HCT116 (cell line): ENCODE results near the gene CPEB3. TPM values are rescaled to one million over a fixed set of nuclear protein-coding genes. Genes with fewer than 3 reads are reported as not detected.

ENCODE experiments used
- ATAC-seq: fragments of 200-7000 bp; cut with Tn5 transposase; 2 replicates; pipeline ENCODE4 v1.9.1; 2020; ENCODE audit warnings: mild to moderate bottlenecking, moderate library complexity
- BruUV-seq: library from RNA; stranded (reverse); fragments of 400-500 nt; replicated peaks from 2 replicates; lab custom pipeline; 2021; lab: Mats Ljungman, UMichigan
- CTCF ChIA-PET: fragments of 300-600 bp; sonication (Branson Sonifier 250); formaldehyde crosslinking; loops from one replicate; lab custom pipeline; 2021; ENCODE audit warnings: antibody characterized with exemption; lab: Charles Lee
- POLR2A ChIA-PET: fragments of 300-600, 350-600 bp; sonication (Branson Sonifier 250); formaldehyde crosslinking; loops from one replicate; lab custom pipeline; 2021; ENCODE audit warnings: antibody characterized with exemption; lab: Charles Lee
- RAD21 ChIA-PET, 2 experiments: fragments of 300-600 bp; sonication (Branson Sonifier 250); formaldehyde crosslinking; loops; one replicate each; lab custom pipeline; 2023; ENCODE audit warnings: low total read pairs in 2 of 2; ENCODE audit not compliant: uncharacterized antibody in 2 of 2, unreplicated experiment in 2 of 2, low non-redundant PET in 1 of 2; lab: Charles Lee
- DNase-seq: peaks from one replicate; pipeline ENCODE4 v3.0.0-alpha.2; 2010; ENCODE audit warnings: low read depth, low spot score
- H2AFZ ChIP-seq: fragments of 200-600 bp; shearing (Covaris generic), sonication (generic); 2 replicates; pipeline ENCODE4 v1.6.1; 2017; ENCODE audit warnings: low read depth, mixed run types, mixed read lengths, antibody characterized with exemption, low read length; ENCODE audit not compliant: poor library complexity, severe bottlenecking
- H3K27ac ChIP-seq: 2 replicates; pipeline ENCODE4 v1.5.1; 2012; ENCODE audit warnings: low read depth, low read length
- H3K27me3 ChIP-seq: fragments of 200-600 bp; sonication (generic); 2 replicates; pipeline ENCODE4 v1.6.1; 2016; ENCODE audit warnings: mixed run types, low read length, mixed read lengths; ENCODE audit not compliant: insufficient read depth
- H3K36me3 ChIP-seq, 2 experiments: fragments of 200-500 bp in 1 of 2; fragments of 200-600 bp in 1 of 2; sonication (Bioruptor generic) in 1 of 2; sonication (generic) in 1 of 2; 2 replicates each; pipeline versions ENCODE4 v1.5.1 to v1.6.1; 2014 to 2016; ENCODE audit warnings: low read length in 2 of 2, inconsistent platforms in 1 of 2, mixed read lengths in 1 of 2, mixed run types in 1 of 2; ENCODE audit not compliant: insufficient read depth in 2 of 2, control insufficient read depth in 1 of 2
- H3K4me1 ChIP-seq, 2 experiments: fragments of 200-600 bp in 1 of 2; sonication (generic) in 1 of 2; 2 replicates each; pipeline versions ENCODE4 v1.5.1 to v1.6.1; 2012 to 2017; ENCODE audit warnings: low read length in 2 of 2, inconsistent platforms in 1 of 2, mild to moderate bottlenecking in 1 of 2, mixed read lengths in 1 of 2, mixed run types in 1 of 2, moderate library complexity in 1 of 2; ENCODE audit not compliant: insufficient read depth in 2 of 2, control insufficient read depth in 1 of 2
- H3K4me2 ChIP-seq: fragments of 200-600 bp; sonication (generic); 2 replicates; pipeline ENCODE4 v1.6.1; 2017; ENCODE audit warnings: mixed run types, low read length, mixed read lengths
- H3K4me3 ChIP-seq, 2 experiments: fragments of 200-600 bp in 1 of 2; sonication (generic) in 1 of 2; replicated peaks in 1 of 2; 2 replicates each; pipeline ENCODE4 v1.5.1; 2011 to 2016; ENCODE audit warnings: low read length in 2 of 2, control low read depth in 1 of 2, low read depth in 1 of 2, mild to moderate bottlenecking in 1 of 2, mixed read lengths in 1 of 2, mixed run types in 1 of 2
- H3K79me2 ChIP-seq: fragments of 200-600 bp; sonication (generic); 2 replicates; pipeline ENCODE4 v1.6.1; 2017; ENCODE audit warnings: mild to moderate bottlenecking, mixed run types, low read length, moderate library complexity, mixed read lengths; ENCODE audit not compliant: insufficient read depth
- H3K9ac ChIP-seq: fragments of 200-600 bp; sonication (generic); 2 replicates; pipeline ENCODE4 v1.6.1; 2016; ENCODE audit warnings: low read length, mixed read lengths
- H3K9me2 ChIP-seq: fragments of 200-600 bp; sonication (generic), shearing (Covaris generic); 2 replicates; pipeline ENCODE4 v1.6.1; 2017; ENCODE audit warnings: mixed run types, mild to moderate bottlenecking, moderate library complexity; ENCODE audit not compliant: insufficient read depth
- H3K9me3 ChIP-seq, 2 experiments: fragments of 200-500 bp in 1 of 2; fragments of 200-600 bp in 1 of 2; sonication (Bioruptor generic) in 1 of 2; sonication (generic) in 1 of 2; 2 replicates each; pipeline ENCODE4 v1.6.1; 2014 to 2017; ENCODE audit warnings: low read length in 2 of 2, mixed read lengths in 2 of 2, inconsistent platforms in 1 of 2, low read depth in 1 of 2, mild to moderate bottlenecking in 1 of 2, mixed run types in 1 of 2, moderate library complexity in 1 of 2; ENCODE audit not compliant: control insufficient read depth in 1 of 2, insufficient read depth in 1 of 2
- H4K20me1 ChIP-seq: fragments of 200-600 bp; sonication (generic), shearing (Covaris generic); 2 replicates; pipeline ENCODE4 v1.6.1; 2017; ENCODE audit warnings: mixed run types, mild to moderate bottlenecking, moderate library complexity; ENCODE audit not compliant: insufficient read depth
- CEBPB ChIP-seq: IDR thresholded peaks from 2 replicates; pipeline ENCODE4 v1.6.1; 2012; ENCODE audit warnings: low read depth
- CTCF ChIP-seq, 3 experiments: fragments of 200-600 bp in 1 of 3; sonication (generic) in 1 of 3; IDR thresholded peaks in 2 of 3; conservative IDR thresholded peaks in 1 of 3; 2 replicates each; pipeline ENCODE4 v1.5.1; 2012 to 2017; ENCODE audit warnings: low read depth in 2 of 3, low read length in 2 of 3, antibody characterized with exemption in 1 of 3, borderline replicate concordance in 1 of 3, control low read depth in 1 of 3, mild to moderate bottlenecking in 1 of 3, mixed read lengths in 1 of 3, mixed run types in 1 of 3, moderate library complexity in 1 of 3; ENCODE audit not compliant: insufficient read depth in 1 of 3
- EGR1 ChIP-seq: IDR thresholded peaks from 2 replicates; pipeline ENCODE4 v1.6.1; 2012; ENCODE audit warnings: low read depth
- ELF1 ChIP-seq: IDR thresholded peaks from 2 replicates; pipeline ENCODE4 v1.6.1; 2012; ENCODE audit warnings: low read depth, borderline replicate concordance
- EZH2 ChIP-seq: fragments of 200-600 bp; sonication (generic); IDR thresholded peaks from 2 replicates; pipeline ENCODE4 v1.6.1; 2017; ENCODE audit warnings: antibody characterized with exemption, mixed run types
- EZH2phosphoT487 ChIP-seq: fragments of 200-600 bp; IDR thresholded peaks from 2 replicates; pipeline ENCODE4 v1.6.1; 2018; ENCODE audit warnings: antibody characterized with exemption, borderline replicate concordance
- FOSL1 ChIP-seq: IDR thresholded peaks from 2 replicates; pipeline ENCODE4 v1.6.1; 2012; ENCODE audit warnings: low read depth
- JUND ChIP-seq: IDR thresholded peaks from 2 replicates; pipeline ENCODE4 v1.6.1; 2012
- MAX ChIP-seq: IDR thresholded peaks from 2 replicates; pipeline ENCODE4 v1.6.1; 2012
- POLR2A ChIP-seq: IDR thresholded peaks from 2 replicates; pipeline ENCODE4 v1.7.0; 2011; ENCODE audit warnings: borderline replicate concordance; ENCODE audit not compliant: insufficient read depth, insufficient read length; ENCODE audit errors: extremely low read depth
- POLR2AphosphoS5 ChIP-seq: IDR thresholded peaks from 2 replicates; pipeline ENCODE4 v1.6.1; 2011; ENCODE audit warnings: mild to moderate bottlenecking, low read depth, low read length, moderate library complexity
- RAD21 ChIP-seq: IDR thresholded peaks from 2 replicates; pipeline ENCODE4 v1.6.1; 2012; ENCODE audit warnings: low read depth, mild to moderate bottlenecking
- REST ChIP-seq: IDR thresholded peaks from 2 replicates; pipeline ENCODE4 v1.6.1; 2012; ENCODE audit warnings: low read depth
- SIN3A ChIP-seq: IDR thresholded peaks from 2 replicates; pipeline ENCODE4 v1.6.1; 2012; ENCODE audit warnings: low read depth
- SP1 ChIP-seq: IDR thresholded peaks from 2 replicates; pipeline ENCODE4 v1.6.1; 2012; ENCODE audit warnings: low read depth
- TCF7L2 ChIP-seq: IDR thresholded peaks from 2 replicates; pipeline ENCODE4 v1.7.0; 2011; ENCODE audit warnings: borderline replicate concordance, inconsistent platforms; ENCODE audit not compliant: insufficient read depth, insufficient read length; ENCODE audit errors: extremely low read depth
- YY1 ChIP-seq: IDR thresholded peaks from 2 replicates; pipeline ENCODE4 v1.6.1; 2011; ENCODE audit warnings: low read length, low read depth, moderate library complexity, mild to moderate bottlenecking; ENCODE audit not compliant: insufficient replicate concordance; ENCODE audit errors: extremely low read depth
- ZFX ChIP-seq: fragments of 450-650 bp; IDR thresholded peaks from 2 replicates; pipeline ENCODE4 v1.6.1; 2017
- ZNF274 ChIP-seq: fragments of 200-500 bp; sonication (Bioruptor generic); IDR thresholded peaks from 2 replicates; pipeline ENCODE4 v1.6.1; 2014; ENCODE audit warnings: mild to moderate bottlenecking, low read depth, low read length, inconsistent platforms
- intact Hi-C: fragments of 100-400 bp; cut with micrococcal nuclease; formaldehyde crosslinking; loops from 2 replicates; pipeline ENCODE4 v1.10.0; 2022
- total RNA-seq: library from RNA; stranded (reverse); gene quantifications from one replicate; pipeline ENCODE4 v1.2.1, GENCODE V29; 2021; ENCODE audit not compliant: unreplicated experiment

CPEB3 gene
- total RNA-seq, 1 experiment from 2014 or later, result 3.0 TPM

GRCh38 chr10:92305133-92306072 is 14.5 kb upstream of the CPEB3 start:
- intact Hi-C loops, result no loop called here
- Histone ChIP-seq H3K4me2 (no peak overlapping the region), H3K9me3 (no peaks in the 10 kb centered on the region), H3K4me1 (no peaks in the 10 kb centered on the region), H3K9ac (no peak overlapping the region), H3K27ac (no peak overlapping the region), H3K4me3 (no peak overlapping the region), H3K36me3 (no peaks in the 10 kb centered on the region), H3K79me2 (peaks cover 93% of the 10 kb centered on the region), H3K27me3 (no peaks in the 10 kb centered on the region), H2AFZ (no peak overlapping the region), H3K9me2 (no peaks in the 10 kb centered on the region), H4K20me1 (peaks cover 16% of the 10 kb centered on the region; the same call in 1 of the 2 replicates)
- ChIA-PET CTCF (interaction anchor here (1.2 kb wide), 1 partner anchor 14 kb away, joined by 5 read pairs; the partner anchor contains the start of genes CPEB3 and MARCHF5), POLR2A (no interaction called here), RAD21 (no interaction called here)
- no TSS peak for BruUV-seq
- ATAC-seq, result no peak
- no peak for DNase-seq
- TF ChIP-seq EGR1 (no peak), RAD21 (no peak), FOSL1 (no peak), EZH2phosphoT487 (no peak), POLR2AphosphoS5 (no peak), CEBPB (no peak), TCF7L2 (no peak), YY1 (no peak), CTCF (IDR thresholded peaks at IDR 0.05 in 2 of 3, conservative IDR thresholded peaks at IDR 0.05 in 1 of 3; ENCODE audit: borderline replicate concordance in 1 of 3, insufficient read depth in 1 of 3, low read depth in 2 of 3, low read length in 2 of 3) (no peak), ZNF274 (no peak), POLR2A (no peak), SP1 (no peak), ZFX (no peak), MAX (no peak), EZH2 (no peak), JUND (no peak), ELF1 (no peak), REST (no peak), SIN3A (no peak)
